Measurements from ENCODE around the gene MRPS18C.

GRCh38 chr4:83504503-83504902 lies 48.6 kb downstream of the MRPS18C start:
- TF ChIP-seq CTCF (IDR thresholded peaks at IDR 0.05 in 2 of 3, conservative IDR thresholded peaks at IDR 0.05 in 1 of 3; ENCODE audit: insufficient read depth in 2 of 3, low read depth in 1 of 3, low read length in 3 of 3) (no peak), ATF2 (CRISPR knock-in tag; IDR thresholded peaks at IDR 0.05) (no peak), MAX (CRISPR knock-in tag; IDR thresholded peaks at IDR 0.05) (no peak), ELK1 (CRISPR knock-in tag; IDR thresholded peaks at IDR 0.05) (no peak), ZNF12 (CRISPR knock-in tag; IDR thresholded peaks at IDR 0.05) (no peak), SIX5 (IDR thresholded peaks at IDR 0.05; ENCODE audit: borderline replicate concordance in 1 of 2, insufficient read depth in 1 of 2, low read depth in 1 of 2, low read length in 2 of 2) (no peak), CEBPB (tag; IDR thresholded peaks at IDR 0.05) (no peak), TBL1XR1 (IDR thresholded peaks at IDR 0.05; ENCODE audit: low read length in 2 of 2) (no peak), GABPA (tag; conservative IDR thresholded peaks at IDR 0.05; ENCODE audit: low read depth) (no peak)
